ENCODE measurements around the gene GAGE13.
"Not testable (repeated sequence)": the region's sequence is repeated elsewhere in the genome, so short reads cannot be mapped to it uniquely, and the experiment has no call there.

GAGE13 gene

DNA sequence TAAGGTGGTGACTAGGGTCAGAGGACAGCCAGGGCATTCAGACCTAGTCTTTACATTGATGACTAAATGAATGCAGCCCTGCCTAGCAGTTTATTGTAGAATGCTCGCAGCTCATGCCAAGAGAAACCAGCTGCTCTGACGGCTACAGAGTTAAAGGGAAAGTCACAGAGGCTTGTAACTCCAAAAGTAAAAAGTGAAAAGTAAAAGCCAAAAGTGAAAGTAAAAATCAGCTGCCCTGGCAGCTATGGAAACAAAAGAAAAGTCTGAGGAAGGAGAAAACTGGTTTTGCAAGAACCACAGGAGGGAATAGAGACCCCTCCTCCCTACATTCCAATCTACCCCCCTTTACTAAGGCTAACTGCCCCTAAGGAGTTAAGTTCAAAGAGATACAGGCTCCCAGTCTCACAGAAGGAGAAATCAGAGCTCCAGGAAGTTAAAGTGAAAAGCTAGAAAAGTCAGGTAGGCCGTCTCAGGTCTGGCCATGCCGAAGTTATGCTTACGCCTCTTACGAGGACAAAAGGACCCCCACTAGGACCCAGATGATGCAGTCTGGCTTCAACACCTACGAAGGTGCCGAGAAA is 21.9 kb upstream of the GAGE13 start:
- no peak for DNase-seq (ENCODE audit: extremely low read depth, low read depth)

DNA sequence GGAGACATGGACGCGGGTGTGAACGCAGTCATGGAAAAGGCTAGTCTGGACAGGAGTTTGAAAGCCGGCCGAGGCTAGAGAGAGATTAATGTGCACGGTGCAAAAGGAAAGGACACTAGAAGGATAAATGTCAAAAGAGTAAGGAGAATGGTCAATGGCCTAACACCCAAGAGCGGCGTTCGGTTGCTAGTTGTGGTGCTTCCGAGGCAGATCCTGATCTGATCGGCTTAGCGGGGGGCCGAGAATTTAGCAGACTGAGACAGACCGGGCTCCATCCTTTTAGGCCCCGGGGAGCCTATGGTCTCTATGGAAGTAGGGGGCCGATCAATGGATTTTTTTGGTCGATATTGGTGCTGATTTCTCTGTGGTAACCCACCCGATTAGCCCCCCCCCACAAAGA is 21.0 kb upstream of the GAGE13 start:
- DNase-seq (ENCODE audit: extremely low read depth, low read depth): no peak
- TF ChIP-seq, protein P1, sequence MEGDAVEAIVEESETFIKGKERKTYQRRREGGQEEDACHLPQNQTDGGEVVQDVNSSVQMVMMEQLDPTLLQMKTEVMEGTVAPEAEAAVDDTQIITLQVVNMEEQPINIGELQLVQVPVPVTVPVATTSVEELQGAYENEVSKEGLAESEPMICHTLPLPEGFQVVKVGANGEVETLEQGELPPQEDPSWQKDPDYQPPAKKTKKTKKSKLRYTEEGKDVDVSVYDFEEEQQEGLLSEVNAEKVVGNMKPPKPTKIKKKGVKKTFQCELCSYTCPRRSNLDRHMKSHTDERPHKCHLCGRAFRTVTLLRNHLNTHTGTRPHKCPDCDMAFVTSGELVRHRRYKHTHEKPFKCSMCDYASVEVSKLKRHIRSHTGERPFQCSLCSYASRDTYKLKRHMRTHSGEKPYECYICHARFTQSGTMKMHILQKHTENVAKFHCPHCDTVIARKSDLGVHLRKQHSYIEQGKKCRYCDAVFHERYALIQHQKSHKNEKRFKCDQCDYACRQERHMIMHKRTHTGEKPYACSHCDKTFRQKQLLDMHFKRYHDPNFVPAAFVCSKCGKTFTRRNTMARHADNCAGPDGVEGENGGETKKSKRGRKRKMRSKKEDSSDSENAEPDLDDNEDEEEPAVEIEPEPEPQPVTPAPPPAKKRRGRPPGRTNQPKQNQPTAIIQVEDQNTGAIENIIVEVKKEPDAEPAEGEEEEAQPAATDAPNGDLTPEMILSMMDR (IDR thresholded peaks at IDR 0.05; ENCODE audit: low read depth, low read length): no peak

More for the DNA sequence above, 21.9 kb upstream of the GAGE13 start:
- TF ChIP-seq, protein P1 (IDR thresholded peaks at IDR 0.05; ENCODE audit: low read depth, low read length): no peak

DNA sequence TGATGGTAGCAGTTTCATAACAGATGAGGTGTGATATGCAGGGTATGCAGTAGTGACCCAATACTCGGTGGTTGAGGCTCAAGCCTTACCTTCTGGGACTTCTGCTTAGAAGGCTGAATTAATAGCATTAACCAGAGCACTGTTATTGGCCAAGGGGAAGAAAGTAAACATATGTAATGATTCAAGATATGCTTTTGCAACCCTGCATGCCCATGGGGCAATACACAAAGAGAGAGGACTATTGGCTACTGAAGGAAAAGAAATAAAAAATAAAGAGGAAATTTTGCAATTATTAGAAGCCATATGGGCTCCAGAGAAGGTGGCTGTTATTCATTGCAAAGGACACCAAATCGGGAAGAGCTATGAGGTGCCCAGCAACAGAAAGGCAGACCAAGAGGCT is 19.2 kb upstream of the GAGE13 start:
- TF ChIP-seq, protein P1 (IDR thresholded peaks at IDR 0.05; ENCODE audit: low read depth, low read length): no peak
- no peak for DNase-seq (ENCODE audit: extremely low read depth, low read depth)

DNA sequence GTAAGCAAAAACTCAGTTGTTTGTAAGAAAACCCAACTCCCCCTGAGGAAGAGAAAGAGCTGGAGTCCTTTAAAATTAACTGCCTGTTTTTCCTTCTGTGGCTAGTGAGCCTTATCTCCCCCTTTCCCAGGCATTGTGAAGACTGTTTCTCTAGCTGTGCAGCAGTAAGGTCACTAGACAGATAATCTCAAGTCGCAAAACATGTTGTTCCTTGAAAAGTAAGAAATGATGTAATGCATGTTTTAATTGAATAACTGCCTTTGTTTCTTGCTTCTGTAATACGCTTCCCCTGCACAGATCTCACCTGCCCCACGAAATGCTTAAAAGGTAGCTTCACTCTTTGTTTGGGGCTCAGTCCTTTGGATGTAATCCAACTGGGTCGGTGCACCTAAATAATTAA is 15.3 kb upstream of the GAGE13 start:
- DNase-seq (ENCODE audit: extremely low read depth, low read depth): no peak
- TF ChIP-seq, protein P1 (IDR thresholded peaks at IDR 0.05; ENCODE audit: low read depth, low read length): no peak

DNA sequence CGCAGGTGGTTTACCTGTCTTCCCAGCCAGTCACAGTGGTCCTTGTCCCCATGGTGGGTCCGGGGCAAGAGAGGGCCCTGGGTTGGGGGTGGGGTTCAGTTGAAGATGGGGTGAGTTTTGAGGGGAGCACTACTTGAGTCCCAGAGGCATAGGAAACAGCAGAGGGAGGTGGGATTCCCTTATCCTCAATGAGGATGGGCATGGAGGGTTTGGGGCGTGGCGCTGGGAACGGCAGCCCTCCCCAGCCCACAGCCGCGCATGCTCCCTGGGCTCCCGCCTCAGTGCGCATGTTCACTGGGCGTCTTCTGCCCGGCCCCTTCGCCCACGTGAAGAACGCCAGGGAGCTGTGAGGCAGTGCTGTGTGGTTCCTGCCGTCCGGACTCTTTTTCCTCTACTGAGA is 9.6 kb upstream of the GAGE13 start, which contains the start of gene GAGE12J:
TSS of gene GAGE12J (plus strand) at position 301 of the 400 bp plus-strand sequence. CDS start 1,157 bp downstream, outside the sequence.
- DNase-seq (ENCODE audit: extremely low read depth, low read depth): not testable (repeated sequence)

DNA sequence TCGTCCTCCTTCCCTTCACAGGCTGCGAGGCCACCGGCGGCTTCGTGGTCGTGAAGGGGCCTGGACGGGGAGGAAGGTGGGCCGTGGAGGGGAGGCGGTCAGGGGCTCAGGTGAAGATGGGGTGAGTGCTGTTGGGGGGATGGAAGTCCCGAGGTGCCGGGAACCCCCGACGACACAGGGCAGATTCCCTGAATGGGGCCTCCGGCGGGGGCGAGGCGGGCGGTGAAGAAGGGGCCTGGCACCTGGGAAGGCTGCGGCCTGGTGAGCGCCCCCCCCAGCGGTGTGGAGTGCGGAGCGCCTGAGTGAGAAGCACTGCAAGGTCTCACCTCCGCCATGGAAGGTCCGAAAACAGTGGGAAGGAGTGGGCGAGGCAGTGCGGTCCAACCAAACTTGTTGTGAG is 9.1 kb upstream of the GAGE13 start:
- DNase-seq (ENCODE audit: extremely low read depth, low read depth): not testable (repeated sequence)

DNA sequence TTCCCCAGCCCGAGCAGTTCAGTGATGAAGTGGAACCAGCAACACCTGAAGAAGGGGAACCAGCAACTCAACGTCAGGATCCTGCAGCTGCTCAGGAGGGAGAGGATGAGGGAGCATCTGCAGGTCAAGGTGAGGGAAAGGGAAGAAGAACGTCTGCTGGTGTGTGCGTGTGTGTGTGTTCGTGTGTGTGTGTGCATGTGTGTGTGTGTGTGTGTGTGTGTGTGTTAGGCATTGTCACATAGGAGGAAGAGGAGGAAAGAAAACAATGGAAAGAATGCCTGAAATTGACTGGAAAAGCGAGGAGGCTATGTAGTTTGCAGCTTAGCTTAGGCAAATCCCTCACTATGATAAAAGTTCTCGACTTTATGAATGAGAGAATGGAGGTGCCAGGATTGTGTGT is 7.6 kb upstream of the GAGE13 start:
- not testable (repeated sequence) for DNase-seq (ENCODE audit: extremely low read depth, low read depth)

DNA sequence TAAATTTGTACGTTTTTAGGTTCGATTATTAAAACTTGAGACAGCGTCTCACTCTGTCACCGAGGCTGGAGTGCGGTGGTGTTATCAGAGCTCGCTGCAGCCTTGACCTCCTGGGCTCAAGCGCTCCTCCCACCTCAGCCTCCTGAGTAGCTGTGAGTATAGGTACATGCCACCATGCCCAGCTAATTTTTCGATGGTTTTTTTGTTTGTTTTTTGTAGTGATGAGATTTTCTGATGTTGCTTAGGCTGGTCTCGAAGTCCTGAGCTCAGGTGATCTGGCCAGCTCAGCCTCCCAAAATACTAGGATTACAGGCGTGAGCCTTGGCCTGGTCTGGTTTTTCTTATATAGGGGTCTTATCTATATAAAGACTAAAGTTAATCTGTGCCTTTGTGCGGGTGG is 961 bp upstream of the GAGE13 start:
- not testable (repeated sequence) for DNase-seq (ENCODE audit: extremely low read depth, low read depth)

DNA sequence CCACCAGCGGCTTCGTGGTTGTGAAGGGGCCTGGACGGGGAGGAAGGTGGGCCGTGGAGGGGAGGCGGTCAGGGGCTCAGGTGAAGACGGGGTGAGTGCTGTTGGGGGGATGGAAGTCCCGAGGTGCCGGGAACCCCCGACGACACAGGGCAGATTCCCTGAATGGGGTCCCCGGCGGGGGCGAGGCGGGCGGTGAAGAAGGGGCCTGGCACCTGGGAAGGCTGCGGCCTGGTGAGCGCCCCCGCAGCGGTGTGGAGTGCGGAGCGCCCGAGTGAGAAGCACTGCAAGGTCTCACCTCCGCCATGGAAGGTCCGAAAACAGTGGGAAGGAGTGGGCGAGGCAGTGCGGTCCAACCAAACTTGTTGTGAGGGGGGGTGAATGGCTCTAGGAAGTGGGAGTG is 459 bp downstream of the GAGE13 start:
- DNase-seq (ENCODE audit: extremely low read depth, low read depth): not testable (repeated sequence)

DNA sequence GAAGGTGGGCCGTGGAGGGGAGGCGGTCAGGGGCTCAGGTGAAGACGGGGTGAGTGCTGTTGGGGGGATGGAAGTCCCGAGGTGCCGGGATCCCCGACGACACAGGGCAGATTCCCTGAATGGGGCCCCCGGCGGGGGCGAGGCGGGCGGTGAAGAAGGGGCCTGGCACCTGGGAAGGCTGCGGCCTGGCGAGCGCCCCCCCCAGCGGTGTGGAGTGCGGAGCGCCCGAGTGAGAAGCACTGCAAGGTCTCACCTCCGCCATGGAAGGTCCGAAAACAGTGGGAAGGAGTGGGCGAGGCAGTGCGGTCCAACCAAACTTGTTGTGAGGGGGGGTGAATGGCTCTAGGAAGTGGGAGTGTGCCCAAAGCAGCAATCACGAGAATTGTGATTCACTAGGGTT is 10.1 kb downstream of the GAGE13 start:
- DNase-seq (ENCODE audit: extremely low read depth, low read depth): not testable (repeated sequence)

DNA sequence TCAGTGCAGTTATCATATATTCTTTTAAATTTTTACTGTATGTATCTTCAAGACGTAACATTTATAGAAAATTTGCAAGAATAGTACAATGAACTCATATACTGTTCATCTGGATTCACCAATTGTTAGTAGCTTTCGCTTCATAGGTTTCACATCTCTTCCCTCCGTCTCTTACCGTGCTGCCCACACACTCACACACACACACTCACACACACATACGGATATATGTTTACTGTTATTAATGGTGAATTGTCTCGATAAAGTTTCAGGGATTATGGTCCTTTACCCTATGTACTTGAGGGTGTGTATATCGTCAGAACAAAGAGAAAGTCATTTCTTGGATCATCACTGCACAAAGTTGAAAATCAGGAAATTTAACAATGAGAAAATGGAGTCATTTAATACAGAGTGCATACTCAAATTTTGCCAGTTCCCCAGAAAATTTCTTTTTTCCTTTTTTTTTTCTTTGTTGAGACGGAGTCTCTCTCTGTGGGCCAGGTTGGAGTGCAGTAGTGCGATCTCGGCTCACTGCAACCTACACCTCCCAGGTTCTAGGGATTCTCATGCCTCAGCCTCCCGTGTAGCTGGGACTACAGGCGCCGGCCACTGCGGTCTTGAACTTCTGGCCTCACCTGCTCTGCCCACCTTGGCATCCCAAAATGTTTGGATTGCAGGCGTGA is 13.3 kb downstream of the GAGE13 start:
- not testable (repeated sequence) for DNase-seq (ENCODE audit: extremely low read depth, low read depth)

DNA sequence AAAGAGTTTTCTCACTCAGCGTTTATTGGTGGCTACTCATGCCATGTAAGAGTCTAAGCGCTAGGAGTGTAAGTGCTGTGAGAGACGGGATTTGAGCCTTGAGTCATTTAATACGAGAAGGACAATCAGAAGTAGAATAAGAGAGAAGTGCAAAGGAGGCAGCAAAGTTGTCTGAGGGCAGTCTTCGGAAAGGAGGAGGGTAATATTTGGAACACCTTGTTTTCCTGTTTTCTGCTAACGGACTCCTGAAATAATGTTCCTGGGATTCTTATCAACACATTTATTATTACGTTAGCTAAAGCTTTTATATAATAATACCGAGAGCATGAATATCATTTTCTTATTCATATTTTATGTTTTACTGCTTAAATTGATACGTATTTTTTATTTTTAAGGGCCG is 14.0 kb downstream of the GAGE13 start:
- DNase-seq (ENCODE audit: extremely low read depth, low read depth): not testable (repeated sequence)

DNA sequence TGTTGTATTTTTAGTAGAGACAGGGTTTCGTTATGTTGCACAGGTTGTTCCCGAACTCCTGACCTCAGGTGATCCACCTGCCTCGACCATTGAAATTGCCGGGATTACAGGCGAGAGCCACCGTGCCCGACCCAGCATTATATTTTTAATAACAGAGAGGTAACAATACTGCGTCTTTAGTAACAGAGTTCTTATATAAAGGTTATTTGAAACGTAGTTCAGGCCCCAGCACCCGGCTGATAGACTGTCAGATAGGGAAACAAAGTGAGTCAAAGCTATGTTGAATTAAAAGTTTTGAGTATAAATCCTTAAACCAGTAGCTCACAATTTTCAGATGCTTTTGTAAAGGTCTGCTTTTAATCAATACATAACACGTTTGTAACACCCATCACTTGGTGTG is 14.8 kb downstream of the GAGE13 start:
- DNase-seq (ENCODE audit: extremely low read depth, low read depth): not testable (repeated sequence)
